Neural cell (in vitro differentiated cells): ENCODE results near the gene ZNF772.

Source experiments
- POLR2AphosphoS5 ChIP-seq: IDR thresholded peaks from 2 replicates; pipeline ENCODE4 v1.6.1; 2012
- TAF1 ChIP-seq: IDR thresholded peaks from 2 replicates; pipeline ENCODE4 v1.6.1; 2012; ENCODE audit warnings: low read depth
- TF ChIP-seq, protein P1 (sequence below): fragments of 450-650 bp; IDR thresholded peaks from 2 replicates; pipeline ENCODE4 v1.5.1; 2014; ENCODE audit warnings: antibody characterized with exemption, mild to moderate bottlenecking, moderate library complexity; ENCODE audit not compliant: poor library complexity, severe bottlenecking

DNA sequence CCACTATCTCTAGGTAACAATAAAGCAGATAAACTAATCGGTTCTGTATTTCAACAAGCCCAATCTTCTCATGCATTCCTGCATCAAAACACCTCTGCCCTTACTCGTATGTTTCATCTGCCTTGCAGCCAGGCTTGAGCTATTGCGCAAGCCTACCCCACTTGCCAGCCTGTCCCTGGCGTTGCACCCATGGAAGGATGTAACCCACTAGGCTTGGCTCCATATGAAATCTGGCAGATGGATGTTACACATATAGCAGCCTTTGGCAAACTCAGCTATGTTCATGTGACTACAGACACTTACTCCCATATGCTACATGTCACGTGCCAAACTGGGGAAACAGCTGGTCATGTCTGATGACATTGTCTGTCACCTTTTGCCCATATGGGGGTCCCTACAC is 37.9 kb upstream of the ZNF772 start:
- TF ChIP-seq, protein P1, sequence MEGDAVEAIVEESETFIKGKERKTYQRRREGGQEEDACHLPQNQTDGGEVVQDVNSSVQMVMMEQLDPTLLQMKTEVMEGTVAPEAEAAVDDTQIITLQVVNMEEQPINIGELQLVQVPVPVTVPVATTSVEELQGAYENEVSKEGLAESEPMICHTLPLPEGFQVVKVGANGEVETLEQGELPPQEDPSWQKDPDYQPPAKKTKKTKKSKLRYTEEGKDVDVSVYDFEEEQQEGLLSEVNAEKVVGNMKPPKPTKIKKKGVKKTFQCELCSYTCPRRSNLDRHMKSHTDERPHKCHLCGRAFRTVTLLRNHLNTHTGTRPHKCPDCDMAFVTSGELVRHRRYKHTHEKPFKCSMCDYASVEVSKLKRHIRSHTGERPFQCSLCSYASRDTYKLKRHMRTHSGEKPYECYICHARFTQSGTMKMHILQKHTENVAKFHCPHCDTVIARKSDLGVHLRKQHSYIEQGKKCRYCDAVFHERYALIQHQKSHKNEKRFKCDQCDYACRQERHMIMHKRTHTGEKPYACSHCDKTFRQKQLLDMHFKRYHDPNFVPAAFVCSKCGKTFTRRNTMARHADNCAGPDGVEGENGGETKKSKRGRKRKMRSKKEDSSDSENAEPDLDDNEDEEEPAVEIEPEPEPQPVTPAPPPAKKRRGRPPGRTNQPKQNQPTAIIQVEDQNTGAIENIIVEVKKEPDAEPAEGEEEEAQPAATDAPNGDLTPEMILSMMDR: no peak
- TF ChIP-seq TAF1 (no peak), POLR2AphosphoS5 (no peak)
